Measurements from ENCODE around the gene TBC1D22A. TPM values are rescaled to one million over a fixed set of nuclear protein-coding genes. Genes with fewer than 3 reads are reported as not detected.

TBC1D22A gene
- total and polyA plus RNA-seq, 2 donors (not counting 3 experiments of a cell fraction or from before 2014, with no cell fraction given) = 26.1 to 32.4 TPM

DNA sequence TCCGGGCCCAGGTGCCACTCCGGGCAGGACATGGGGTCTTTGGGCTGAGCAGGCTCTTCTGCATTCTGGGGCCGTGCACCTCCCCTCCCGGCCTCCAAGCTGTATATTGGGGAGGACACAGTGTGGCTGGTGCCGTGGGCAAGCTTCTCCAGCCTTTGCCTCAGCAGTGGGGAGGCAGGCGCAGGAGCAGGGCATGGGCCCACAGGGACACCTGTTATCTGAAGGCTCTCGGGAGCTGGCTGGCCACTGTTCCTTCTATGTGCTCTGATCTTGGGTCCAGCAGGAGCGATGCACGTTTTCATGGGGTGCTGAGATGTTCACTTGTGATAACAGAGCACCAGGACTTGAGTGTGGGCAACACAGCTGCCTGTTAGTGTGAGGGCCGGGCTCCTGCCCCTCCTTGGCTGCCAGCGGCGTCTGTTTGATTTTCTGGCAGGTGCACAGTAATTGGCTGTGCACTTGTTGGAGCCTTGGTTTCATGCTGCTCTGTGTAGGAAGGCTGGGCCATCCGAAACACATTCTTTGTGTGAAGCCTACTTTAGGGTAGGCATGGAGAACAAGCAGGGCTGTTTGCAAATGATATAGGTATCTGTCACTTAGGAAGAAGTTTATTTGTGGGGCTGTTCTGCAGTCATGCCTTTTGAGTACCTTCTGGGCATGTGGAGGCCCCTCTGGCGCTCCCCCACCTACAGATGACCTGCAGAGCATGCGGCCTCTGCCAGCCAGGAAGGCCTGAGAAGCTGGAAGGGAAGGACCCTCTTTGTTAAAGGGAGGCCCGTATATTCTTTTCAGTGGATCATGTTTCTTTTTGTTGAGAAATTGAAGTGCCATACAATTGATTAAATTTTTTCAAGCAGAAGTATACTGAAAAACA lies 201.5 kb downstream of the TBC1D22A start:
- DNase-seq (ENCODE audit: low read depth, low spot score) (peak; percentile 41), FAIRE-seq (no peak)
- dilution Hi-C loops (cut with MboI; ENCODE audit: extremely low pct_ligation_motif_present, low sequenced_read_pairs) (no loop called here), intact Hi-C loops (cut with micrococcal nuclease) (no loop called here)
- H4K20me1 ChIP-seq (replicated peaks; ENCODE audit: control insufficient read depth, extremely low read depth, insufficient read depth, low read length) = no peaks in the 10 kb centered on the region
- no peak overlapping the region for H3K27ac ChIP-seq (ENCODE audit: insufficient read depth, low read depth, low read length)
- H3K9me3 ChIP-seq (replicated peaks; ENCODE audit: control insufficient read depth, insufficient read depth, low read length) = no peaks in the 10 kb centered on the region
- no peaks in the 10 kb centered on the region for H3K27me3 ChIP-seq (ENCODE audit: control insufficient read depth in 2 of 2, insufficient read depth in 2 of 2, low read length in 2 of 2)
- no peaks in the 10 kb centered on the region for H3K4me1 ChIP-seq (ENCODE audit: control insufficient read depth, extremely low read depth, insufficient read depth, low read length)
- H3K9me1 ChIP-seq (replicated peaks; ENCODE audit: control insufficient read depth, extremely low read depth, insufficient read depth, low read length) = no peaks in the 10 kb centered on the region
- no peaks in the 10 kb centered on the region for H3K79me2 ChIP-seq (ENCODE audit: control insufficient read depth, insufficient read depth, low read length)
- ChIA-PET POLR2A (no interaction called here), CTCF (no interaction called here)
- no peak overlapping the region for H3K4me2 ChIP-seq (ENCODE audit: insufficient read depth, low read length)
- H2AFZ ChIP-seq (ENCODE audit: low read depth, low read length) = no peak overlapping the region
- no peaks in the 10 kb centered on the region for H3K36me3 ChIP-seq (ENCODE audit: control insufficient read depth in 2 of 2, extremely low read depth in 1 of 2, insufficient read depth in 2 of 2, low read length in 2 of 2)
- H3K4me3 ChIP-seq (replicated peaks in 1 of 3; ENCODE audit: insufficient read depth in 1 of 3, low read depth in 1 of 3, low read length in 3 of 3) = no peak overlapping the region
- TF ChIP-seq GATA2 (IDR thresholded peaks at IDR 0.05; ENCODE audit: insufficient read depth, insufficient read length, low read depth, low read length) = no peak
- TF ChIP-seq, protein P1, sequence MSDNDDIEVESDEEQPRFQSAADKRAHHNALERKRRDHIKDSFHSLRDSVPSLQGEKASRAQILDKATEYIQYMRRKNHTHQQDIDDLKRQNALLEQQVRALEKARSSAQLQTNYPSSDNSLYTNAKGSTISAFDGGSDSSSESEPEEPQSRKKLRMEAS (IDR thresholded peaks at IDR 0.05; ENCODE audit: insufficient read depth, insufficient read length) = no peak
- TF ChIP-seq POLR2AphosphoS5 (IDR thresholded peaks at IDR 0.05; ENCODE audit: insufficient read depth, low read depth, low read length) = no peak
- TF ChIP-seq FOS (IDR thresholded peaks at IDR 0.05; ENCODE audit: borderline replicate concordance, insufficient read depth, low read length) = no peak
- TF ChIP-seq, protein P2, sequence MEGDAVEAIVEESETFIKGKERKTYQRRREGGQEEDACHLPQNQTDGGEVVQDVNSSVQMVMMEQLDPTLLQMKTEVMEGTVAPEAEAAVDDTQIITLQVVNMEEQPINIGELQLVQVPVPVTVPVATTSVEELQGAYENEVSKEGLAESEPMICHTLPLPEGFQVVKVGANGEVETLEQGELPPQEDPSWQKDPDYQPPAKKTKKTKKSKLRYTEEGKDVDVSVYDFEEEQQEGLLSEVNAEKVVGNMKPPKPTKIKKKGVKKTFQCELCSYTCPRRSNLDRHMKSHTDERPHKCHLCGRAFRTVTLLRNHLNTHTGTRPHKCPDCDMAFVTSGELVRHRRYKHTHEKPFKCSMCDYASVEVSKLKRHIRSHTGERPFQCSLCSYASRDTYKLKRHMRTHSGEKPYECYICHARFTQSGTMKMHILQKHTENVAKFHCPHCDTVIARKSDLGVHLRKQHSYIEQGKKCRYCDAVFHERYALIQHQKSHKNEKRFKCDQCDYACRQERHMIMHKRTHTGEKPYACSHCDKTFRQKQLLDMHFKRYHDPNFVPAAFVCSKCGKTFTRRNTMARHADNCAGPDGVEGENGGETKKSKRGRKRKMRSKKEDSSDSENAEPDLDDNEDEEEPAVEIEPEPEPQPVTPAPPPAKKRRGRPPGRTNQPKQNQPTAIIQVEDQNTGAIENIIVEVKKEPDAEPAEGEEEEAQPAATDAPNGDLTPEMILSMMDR (IDR thresholded peaks at IDR 0.05; ENCODE audit: extremely low read depth in 1 of 2, insufficient read depth in 1 of 2, low read depth in 1 of 2, low read length in 2 of 2) = no peak
- TF ChIP-seq MYC (IDR thresholded peaks at IDR 0.05; ENCODE audit: low read depth, low read length) = no peak
- no peak for TF ChIP-seq EZH2 (IDR thresholded peaks at IDR 0.05; ENCODE audit: borderline replicate concordance, low read depth, low read length, severe bottlenecking)
- no peak for TF ChIP-seq POLR2A (IDR thresholded peaks at IDR 0.05; ENCODE audit: low read depth, low read length)
- no peak for TF ChIP-seq JUN (IDR thresholded peaks at IDR 0.05; ENCODE audit: borderline replicate concordance, insufficient read depth, insufficient read length, low read depth)
- no TSS peak for BruUV-seq (replicated peaks)
- H3K9ac ChIP-seq (replicated peaks; ENCODE audit: extremely low read depth, insufficient read depth, low read length) = no peak overlapping the region
